Measurements from ENCODE around the gene PRKN.

PRKN gene

DNA sequence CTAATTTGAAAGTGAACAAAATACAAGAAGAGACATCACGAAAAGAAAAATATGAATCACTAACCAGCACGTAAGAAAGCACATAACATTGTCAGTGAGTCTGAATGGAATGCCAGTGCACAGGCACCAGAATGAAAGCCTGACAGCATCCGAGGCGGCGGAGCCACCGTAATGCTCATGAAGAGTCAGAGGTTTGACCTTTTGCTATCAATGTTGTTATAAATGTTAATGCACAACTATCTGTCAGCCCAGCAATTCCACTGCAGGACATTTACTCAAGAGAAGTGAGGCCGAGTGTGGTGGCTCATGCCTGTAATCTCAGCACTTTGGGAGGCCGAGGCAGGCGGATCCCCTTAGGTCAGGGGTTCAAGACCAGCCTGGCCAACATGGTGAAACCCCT is 562.1 kb downstream of the PRKN start:
- Histone ChIP-seq H3K27me3 (ENCODE audit: low read depth, low read length) (no peaks in the 10 kb centered on the region), H4K20me1 (ENCODE audit: insufficient read depth, low read length) (no peaks in the 10 kb centered on the region), H3K4me3 (ENCODE audit: low read length) (no peak overlapping the region), H3K4me2 (ENCODE audit: low read length) (no peak overlapping the region), H3K4me1 (ENCODE audit: low read length) (no peaks in the 10 kb centered on the region), H3K9ac (ENCODE audit: low read length) (no peak overlapping the region), H3K27ac (ENCODE audit: low read length) (no peak overlapping the region), H3K9me3 (ENCODE audit: insufficient read depth, low read length) (no peaks in the 10 kb centered on the region), H3K79me2 (ENCODE audit: low read length) (no peaks in the 10 kb centered on the region), H2AFZ (ENCODE audit: low read depth, low read length) (no peak overlapping the region), H3K36me3 (replicated peaks; ENCODE audit: low read depth, low read length) (no peaks in the 10 kb centered on the region)
- no peak for TF ChIP-seq EZH2phosphoT487 (IDR thresholded peaks at IDR 0.05; ENCODE audit: low read depth)
- TF ChIP-seq, protein P1, sequence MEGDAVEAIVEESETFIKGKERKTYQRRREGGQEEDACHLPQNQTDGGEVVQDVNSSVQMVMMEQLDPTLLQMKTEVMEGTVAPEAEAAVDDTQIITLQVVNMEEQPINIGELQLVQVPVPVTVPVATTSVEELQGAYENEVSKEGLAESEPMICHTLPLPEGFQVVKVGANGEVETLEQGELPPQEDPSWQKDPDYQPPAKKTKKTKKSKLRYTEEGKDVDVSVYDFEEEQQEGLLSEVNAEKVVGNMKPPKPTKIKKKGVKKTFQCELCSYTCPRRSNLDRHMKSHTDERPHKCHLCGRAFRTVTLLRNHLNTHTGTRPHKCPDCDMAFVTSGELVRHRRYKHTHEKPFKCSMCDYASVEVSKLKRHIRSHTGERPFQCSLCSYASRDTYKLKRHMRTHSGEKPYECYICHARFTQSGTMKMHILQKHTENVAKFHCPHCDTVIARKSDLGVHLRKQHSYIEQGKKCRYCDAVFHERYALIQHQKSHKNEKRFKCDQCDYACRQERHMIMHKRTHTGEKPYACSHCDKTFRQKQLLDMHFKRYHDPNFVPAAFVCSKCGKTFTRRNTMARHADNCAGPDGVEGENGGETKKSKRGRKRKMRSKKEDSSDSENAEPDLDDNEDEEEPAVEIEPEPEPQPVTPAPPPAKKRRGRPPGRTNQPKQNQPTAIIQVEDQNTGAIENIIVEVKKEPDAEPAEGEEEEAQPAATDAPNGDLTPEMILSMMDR (IDR thresholded peaks at IDR 0.05; ENCODE audit: low read depth, low read length), result no peak

DNA sequence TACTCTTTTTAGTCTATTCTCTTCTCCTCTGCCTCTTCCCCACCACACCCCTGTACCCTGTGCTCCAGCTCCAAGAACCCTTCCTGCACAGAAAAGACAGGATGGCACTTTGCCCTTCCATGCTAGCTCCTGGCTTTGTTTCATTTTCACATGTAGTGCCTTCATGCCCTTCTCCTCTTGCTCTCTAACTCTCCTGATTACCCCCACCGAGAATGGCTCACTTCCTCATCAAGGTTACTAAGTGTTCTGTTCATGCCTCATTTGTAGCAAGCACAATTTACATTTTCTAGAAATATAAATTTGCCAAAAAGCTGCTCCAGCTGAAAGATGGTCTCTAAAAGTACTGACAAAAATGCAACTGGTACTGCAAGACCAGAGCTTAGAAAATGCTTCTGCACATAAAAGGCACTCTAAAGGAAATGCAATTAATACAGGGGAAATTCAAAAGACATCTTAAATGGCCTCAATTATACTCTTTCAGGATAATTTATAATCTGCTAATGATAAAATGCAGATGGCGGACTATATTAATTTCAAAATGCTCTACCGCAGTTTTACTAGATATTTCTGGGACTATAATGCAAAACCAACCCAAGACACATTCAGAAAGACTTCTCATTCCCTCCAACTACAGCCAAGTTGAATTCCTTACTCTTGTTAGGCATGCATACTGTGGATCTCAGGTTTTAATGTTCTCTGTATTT is 570.2 kb downstream of the PRKN start:
- Histone ChIP-seq H3K4me1 (ENCODE audit: low read length) (peaks cover 13% of the 10 kb centered on the region), H2AFZ (ENCODE audit: low read depth, low read length) (no peak overlapping the region), H3K27me3 (ENCODE audit: low read depth, low read length) (no peaks in the 10 kb centered on the region), H3K79me2 (ENCODE audit: low read length) (no peaks in the 10 kb centered on the region), H4K20me1 (ENCODE audit: insufficient read depth, low read length) (no peaks in the 10 kb centered on the region), H3K36me3 (replicated peaks; ENCODE audit: low read depth, low read length) (no peaks in the 10 kb centered on the region), H3K9me3 (ENCODE audit: insufficient read depth, low read length) (no peaks in the 10 kb centered on the region), H3K4me3 (ENCODE audit: low read length) (no peak overlapping the region; the same call in 1 of the 2 replicates), H3K4me2 (ENCODE audit: low read length) (peak overlapping the region; percentile 47), H3K9ac (ENCODE audit: low read length) (no peak overlapping the region), H3K27ac (ENCODE audit: low read length) (no peak overlapping the region)
- TF ChIP-seq EZH2phosphoT487 (IDR thresholded peaks at IDR 0.05; ENCODE audit: low read depth), result no peak
- TF ChIP-seq, protein P1 (IDR thresholded peaks at IDR 0.05; ENCODE audit: low read depth, low read length), result no peak

DNA sequence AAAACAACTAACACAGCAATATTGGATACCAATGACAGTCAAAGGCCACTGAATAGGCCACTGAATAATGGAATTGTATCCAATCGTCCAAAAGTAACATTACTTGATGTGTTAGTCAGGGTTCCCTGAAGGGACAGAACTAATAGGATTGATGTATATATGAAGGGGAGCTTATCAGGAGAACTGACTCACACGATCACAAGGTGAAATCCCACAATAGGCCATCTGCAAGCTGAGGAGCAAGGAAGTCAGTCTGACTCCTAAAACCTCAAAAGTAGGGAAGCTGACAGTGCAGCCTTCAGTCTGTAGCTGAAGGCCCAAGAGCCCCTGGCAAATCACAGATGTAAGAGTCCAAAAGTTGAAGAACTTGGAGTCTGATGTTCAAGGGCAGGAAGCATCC is 571.4 kb downstream of the PRKN start:
- Histone ChIP-seq H3K27ac (ENCODE audit: low read length) (no peak overlapping the region), H3K27me3 (ENCODE audit: low read depth, low read length) (no peaks in the 10 kb centered on the region), H2AFZ (ENCODE audit: low read depth, low read length) (no peak overlapping the region), H3K4me2 (ENCODE audit: low read length) (no peak overlapping the region), H3K4me1 (ENCODE audit: low read length) (peaks cover 13% of the 10 kb centered on the region), H3K79me2 (ENCODE audit: low read length) (no peaks in the 10 kb centered on the region), H4K20me1 (ENCODE audit: insufficient read depth, low read length) (no peaks in the 10 kb centered on the region), H3K9me3 (ENCODE audit: insufficient read depth, low read length) (no peaks in the 10 kb centered on the region), H3K36me3 (replicated peaks; ENCODE audit: low read depth, low read length) (no peaks in the 10 kb centered on the region), H3K4me3 (ENCODE audit: low read length) (no peak overlapping the region), H3K9ac (ENCODE audit: low read length) (no peak overlapping the region)
- TF ChIP-seq, protein P1 (IDR thresholded peaks at IDR 0.05; ENCODE audit: low read depth, low read length), result no peak
- TF ChIP-seq EZH2phosphoT487 (IDR thresholded peaks at IDR 0.05; ENCODE audit: low read depth), result no peak

DNA sequence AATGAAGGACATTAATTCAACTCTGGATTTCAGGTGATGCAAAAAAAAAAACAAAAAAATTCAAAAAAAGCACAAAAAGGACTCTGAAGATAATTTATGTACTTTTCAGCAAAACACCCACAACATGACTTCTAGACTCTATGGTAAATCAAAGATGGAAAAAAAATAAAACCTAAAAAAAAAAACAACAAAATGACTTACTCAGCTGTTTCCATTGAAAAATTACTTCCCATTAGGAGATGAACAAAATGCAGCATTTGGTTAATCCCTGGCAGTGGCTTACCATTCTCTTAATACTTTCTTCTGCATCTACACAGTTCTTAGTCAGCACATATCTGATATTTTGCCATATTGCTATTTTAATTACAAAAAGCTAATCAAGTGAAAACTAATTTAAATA is 572.6 kb downstream of the PRKN start:
- TF ChIP-seq EZH2phosphoT487 (IDR thresholded peaks at IDR 0.05; ENCODE audit: low read depth), result no peak
- TF ChIP-seq, protein P1 (IDR thresholded peaks at IDR 0.05; ENCODE audit: low read depth, low read length), result no peak
- Histone ChIP-seq H3K4me2 (ENCODE audit: low read length) (no peak overlapping the region), H3K36me3 (replicated peaks; ENCODE audit: low read depth, low read length) (no peaks in the 10 kb centered on the region), H3K27me3 (ENCODE audit: low read depth, low read length) (no peaks in the 10 kb centered on the region), H3K9ac (ENCODE audit: low read length) (no peak overlapping the region), H2AFZ (ENCODE audit: low read depth, low read length) (no peak overlapping the region), H3K4me3 (ENCODE audit: low read length) (no peak overlapping the region), H3K79me2 (ENCODE audit: low read length) (no peaks in the 10 kb centered on the region), H3K9me3 (ENCODE audit: insufficient read depth, low read length) (no peaks in the 10 kb centered on the region), H3K4me1 (ENCODE audit: low read length) (peaks cover 13% of the 10 kb centered on the region), H4K20me1 (ENCODE audit: insufficient read depth, low read length) (no peaks in the 10 kb centered on the region), H3K27ac (ENCODE audit: low read length) (no peak overlapping the region)

Data from OCI-LY3 (cell line).